HCT116 (cell line): ENCODE results near the gene POLR2A. TPM values are rescaled to one million over a fixed set of nuclear protein-coding genes. Genes with fewer than 3 reads are reported as not detected.

Experiments
- ATAC-seq: fragments of 200-7000 bp; cut with Tn5 transposase; 2 replicates; pipeline ENCODE4 v1.9.1; 2020; ENCODE audit warnings: mild to moderate bottlenecking, moderate library complexity
- BruUV-seq: library from RNA; stranded (reverse); fragments of 400-500 nt; replicated peaks from 2 replicates; lab custom pipeline; 2021; lab: Mats Ljungman, UMichigan
- CTCF ChIA-PET: fragments of 300-600 bp; sonication (Branson Sonifier 250); formaldehyde crosslinking; loops from one replicate; lab custom pipeline; 2021; ENCODE audit warnings: antibody characterized with exemption; lab: Charles Lee
- POLR2A ChIA-PET: fragments of 300-600, 350-600 bp; sonication (Branson Sonifier 250); formaldehyde crosslinking; loops from one replicate; lab custom pipeline; 2021; ENCODE audit warnings: antibody characterized with exemption; lab: Charles Lee
- RAD21 ChIA-PET, 2 experiments: fragments of 300-600 bp; sonication (Branson Sonifier 250); formaldehyde crosslinking; loops; one replicate each; lab custom pipeline; 2023; ENCODE audit warnings: low total read pairs in 2 of 2; ENCODE audit not compliant: uncharacterized antibody in 2 of 2, unreplicated experiment in 2 of 2, low non-redundant PET in 1 of 2; lab: Charles Lee
- DNase-seq: peaks from one replicate; pipeline ENCODE4 v3.0.0-alpha.2; 2010; ENCODE audit warnings: low read depth, low spot score
- H2AFZ ChIP-seq: fragments of 200-600 bp; shearing (Covaris generic), sonication (generic); 2 replicates; pipeline ENCODE4 v1.6.1; 2017; ENCODE audit warnings: low read depth, mixed run types, mixed read lengths, antibody characterized with exemption, low read length; ENCODE audit not compliant: poor library complexity, severe bottlenecking
- H3K27ac ChIP-seq: 2 replicates; pipeline ENCODE4 v1.5.1; 2012; ENCODE audit warnings: low read depth, low read length
- H3K27me3 ChIP-seq: fragments of 200-600 bp; sonication (generic); 2 replicates; pipeline ENCODE4 v1.6.1; 2016; ENCODE audit warnings: mixed run types, low read length, mixed read lengths; ENCODE audit not compliant: insufficient read depth
- H3K36me3 ChIP-seq, 2 experiments: fragments of 200-500 bp in 1 of 2; fragments of 200-600 bp in 1 of 2; sonication (Bioruptor generic) in 1 of 2; sonication (generic) in 1 of 2; 2 replicates each; pipeline versions ENCODE4 v1.5.1 to v1.6.1; 2014 to 2016; ENCODE audit warnings: low read length in 2 of 2, inconsistent platforms in 1 of 2, mixed read lengths in 1 of 2, mixed run types in 1 of 2; ENCODE audit not compliant: insufficient read depth in 2 of 2, control insufficient read depth in 1 of 2
- H3K4me1 ChIP-seq, 2 experiments: fragments of 200-600 bp in 1 of 2; sonication (generic) in 1 of 2; 2 replicates each; pipeline versions ENCODE4 v1.5.1 to v1.6.1; 2012 to 2017; ENCODE audit warnings: low read length in 2 of 2, inconsistent platforms in 1 of 2, mild to moderate bottlenecking in 1 of 2, mixed read lengths in 1 of 2, mixed run types in 1 of 2, moderate library complexity in 1 of 2; ENCODE audit not compliant: insufficient read depth in 2 of 2, control insufficient read depth in 1 of 2
- H3K4me2 ChIP-seq: fragments of 200-600 bp; sonication (generic); 2 replicates; pipeline ENCODE4 v1.6.1; 2017; ENCODE audit warnings: mixed run types, low read length, mixed read lengths
- H3K4me3 ChIP-seq, 2 experiments: fragments of 200-600 bp in 1 of 2; sonication (generic) in 1 of 2; replicated peaks in 1 of 2; 2 replicates each; pipeline ENCODE4 v1.5.1; 2011 to 2016; ENCODE audit warnings: low read length in 2 of 2, control low read depth in 1 of 2, low read depth in 1 of 2, mild to moderate bottlenecking in 1 of 2, mixed read lengths in 1 of 2, mixed run types in 1 of 2
- H3K79me2 ChIP-seq: fragments of 200-600 bp; sonication (generic); 2 replicates; pipeline ENCODE4 v1.6.1; 2017; ENCODE audit warnings: mild to moderate bottlenecking, mixed run types, low read length, moderate library complexity, mixed read lengths; ENCODE audit not compliant: insufficient read depth
- H3K9ac ChIP-seq: fragments of 200-600 bp; sonication (generic); 2 replicates; pipeline ENCODE4 v1.6.1; 2016; ENCODE audit warnings: low read length, mixed read lengths
- H3K9me2 ChIP-seq: fragments of 200-600 bp; sonication (generic), shearing (Covaris generic); 2 replicates; pipeline ENCODE4 v1.6.1; 2017; ENCODE audit warnings: mixed run types, mild to moderate bottlenecking, moderate library complexity; ENCODE audit not compliant: insufficient read depth
- H3K9me3 ChIP-seq, 2 experiments: fragments of 200-500 bp in 1 of 2; fragments of 200-600 bp in 1 of 2; sonication (Bioruptor generic) in 1 of 2; sonication (generic) in 1 of 2; 2 replicates each; pipeline ENCODE4 v1.6.1; 2014 to 2017; ENCODE audit warnings: low read length in 2 of 2, mixed read lengths in 2 of 2, inconsistent platforms in 1 of 2, low read depth in 1 of 2, mild to moderate bottlenecking in 1 of 2, mixed run types in 1 of 2, moderate library complexity in 1 of 2; ENCODE audit not compliant: control insufficient read depth in 1 of 2, insufficient read depth in 1 of 2
- H4K20me1 ChIP-seq: fragments of 200-600 bp; sonication (generic), shearing (Covaris generic); 2 replicates; pipeline ENCODE4 v1.6.1; 2017; ENCODE audit warnings: mixed run types, mild to moderate bottlenecking, moderate library complexity; ENCODE audit not compliant: insufficient read depth
- CBX3 ChIP-seq: IDR thresholded peaks from 2 replicates; pipeline ENCODE4 v1.6.1; 2012; ENCODE audit warnings: low read depth
- CEBPB ChIP-seq: IDR thresholded peaks from 2 replicates; pipeline ENCODE4 v1.6.1; 2012; ENCODE audit warnings: low read depth
- EGR1 ChIP-seq: IDR thresholded peaks from 2 replicates; pipeline ENCODE4 v1.6.1; 2012; ENCODE audit warnings: low read depth
- ELF1 ChIP-seq: IDR thresholded peaks from 2 replicates; pipeline ENCODE4 v1.6.1; 2012; ENCODE audit warnings: low read depth, borderline replicate concordance
- EZH2phosphoT487 ChIP-seq: fragments of 200-600 bp; IDR thresholded peaks from 2 replicates; pipeline ENCODE4 v1.6.1; 2018; ENCODE audit warnings: antibody characterized with exemption, borderline replicate concordance
- FOSL1 ChIP-seq: IDR thresholded peaks from 2 replicates; pipeline ENCODE4 v1.6.1; 2012; ENCODE audit warnings: low read depth
- JUND ChIP-seq: IDR thresholded peaks from 2 replicates; pipeline ENCODE4 v1.6.1; 2012
- SIN3A ChIP-seq: IDR thresholded peaks from 2 replicates; pipeline ENCODE4 v1.6.1; 2012; ENCODE audit warnings: low read depth
- SP1 ChIP-seq: IDR thresholded peaks from 2 replicates; pipeline ENCODE4 v1.6.1; 2012; ENCODE audit warnings: low read depth
- YY1 ChIP-seq: IDR thresholded peaks from 2 replicates; pipeline ENCODE4 v1.6.1; 2011; ENCODE audit warnings: low read length, low read depth, moderate library complexity, mild to moderate bottlenecking; ENCODE audit not compliant: insufficient replicate concordance; ENCODE audit errors: extremely low read depth
- ZFX ChIP-seq: fragments of 450-650 bp; IDR thresholded peaks from 2 replicates; pipeline ENCODE4 v1.6.1; 2017
- ZNF274 ChIP-seq: fragments of 200-500 bp; sonication (Bioruptor generic); IDR thresholded peaks from 2 replicates; pipeline ENCODE4 v1.6.1; 2014; ENCODE audit warnings: mild to moderate bottlenecking, low read depth, low read length, inconsistent platforms
- intact Hi-C: fragments of 100-400 bp; cut with micrococcal nuclease; formaldehyde crosslinking; loops from 2 replicates; pipeline ENCODE4 v1.10.0; 2022
- total RNA-seq: library from RNA; stranded (reverse); gene quantifications from one replicate; pipeline ENCODE4 v1.2.1, GENCODE V29; 2021; ENCODE audit not compliant: unreplicated experiment
- TF ChIP-seq, protein P1 (sequence below): IDR thresholded peaks from 2 replicates; pipeline ENCODE4 v1.6.1; 2012
- TF ChIP-seq, protein P2 (sequence below): IDR thresholded peaks from 2 replicates; pipeline ENCODE4 v1.6.1; 2012; ENCODE audit warnings: low read depth
- TF ChIP-seq, protein P3 (sequence below): IDR thresholded peaks from 2 replicates; pipeline ENCODE4 v1.6.1; 2011; ENCODE audit warnings: mild to moderate bottlenecking, low read length, moderate library complexity; ENCODE audit not compliant: insufficient replicate concordance; ENCODE audit errors: extremely low read depth

The POLR2A gene
- total RNA-seq, 1 experiment from 2014 or later, result 205 TPM

DNA sequence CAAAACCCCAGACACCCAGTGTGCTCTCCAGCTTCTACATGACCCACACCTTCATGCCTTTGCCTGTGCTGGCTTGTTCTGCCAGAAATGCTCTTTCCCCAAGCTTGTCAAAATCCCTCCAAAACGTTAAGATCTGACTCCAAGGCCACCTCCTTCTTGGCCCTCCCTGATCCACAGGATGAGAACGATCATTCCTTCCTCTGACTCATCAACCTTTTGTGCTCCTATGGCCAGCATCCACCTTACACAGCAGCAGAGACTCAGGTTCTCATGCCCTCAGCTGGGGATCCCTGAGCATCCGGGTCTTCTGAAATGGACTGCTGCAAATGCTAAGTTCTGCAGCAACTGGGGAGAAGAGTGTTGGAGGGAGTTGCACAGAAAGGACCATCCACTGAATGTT, 7.7 kb upstream of the POLR2A start (continued):
- TF ChIP-seq, protein P1, sequence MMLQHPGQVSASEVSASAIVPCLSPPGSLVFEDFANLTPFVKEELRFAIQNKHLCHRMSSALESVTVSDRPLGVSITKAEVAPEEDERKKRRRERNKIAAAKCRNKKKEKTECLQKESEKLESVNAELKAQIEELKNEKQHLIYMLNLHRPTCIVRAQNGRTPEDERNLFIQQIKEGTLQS, result no peak
- TF ChIP-seq JUND (no peak), ELF1 (no peak), ZNF274 (no peak), ZFX (no peak), CEBPB (no peak), FOSL1 (no peak), SIN3A (no peak), CBX3 (no peak)
- TF ChIP-seq, protein P2, sequence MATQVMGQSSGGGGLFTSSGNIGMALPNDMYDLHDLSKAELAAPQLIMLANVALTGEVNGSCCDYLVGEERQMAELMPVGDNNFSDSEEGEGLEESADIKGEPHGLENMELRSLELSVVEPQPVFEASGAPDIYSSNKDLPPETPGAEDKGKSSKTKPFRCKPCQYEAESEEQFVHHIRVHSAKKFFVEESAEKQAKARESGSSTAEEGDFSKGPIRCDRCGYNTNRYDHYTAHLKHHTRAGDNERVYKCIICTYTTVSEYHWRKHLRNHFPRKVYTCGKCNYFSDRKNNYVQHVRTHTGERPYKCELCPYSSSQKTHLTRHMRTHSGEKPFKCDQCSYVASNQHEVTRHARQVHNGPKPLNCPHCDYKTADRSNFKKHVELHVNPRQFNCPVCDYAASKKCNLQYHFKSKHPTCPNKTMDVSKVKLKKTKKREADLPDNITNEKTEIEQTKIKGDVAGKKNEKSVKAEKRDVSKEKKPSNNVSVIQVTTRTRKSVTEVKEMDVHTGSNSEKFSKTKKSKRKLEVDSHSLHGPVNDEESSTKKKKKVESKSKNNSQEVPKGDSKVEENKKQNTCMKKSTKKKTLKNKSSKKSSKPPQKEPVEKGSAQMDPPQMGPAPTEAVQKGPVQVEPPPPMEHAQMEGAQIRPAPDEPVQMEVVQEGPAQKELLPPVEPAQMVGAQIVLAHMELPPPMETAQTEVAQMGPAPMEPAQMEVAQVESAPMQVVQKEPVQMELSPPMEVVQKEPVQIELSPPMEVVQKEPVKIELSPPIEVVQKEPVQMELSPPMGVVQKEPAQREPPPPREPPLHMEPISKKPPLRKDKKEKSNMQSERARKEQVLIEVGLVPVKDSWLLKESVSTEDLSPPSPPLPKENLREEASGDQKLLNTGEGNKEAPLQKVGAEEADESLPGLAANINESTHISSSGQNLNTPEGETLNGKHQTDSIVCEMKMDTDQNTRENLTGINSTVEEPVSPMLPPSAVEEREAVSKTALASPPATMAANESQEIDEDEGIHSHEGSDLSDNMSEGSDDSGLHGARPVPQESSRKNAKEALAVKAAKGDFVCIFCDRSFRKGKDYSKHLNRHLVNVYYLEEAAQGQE, result no peak

DNA sequence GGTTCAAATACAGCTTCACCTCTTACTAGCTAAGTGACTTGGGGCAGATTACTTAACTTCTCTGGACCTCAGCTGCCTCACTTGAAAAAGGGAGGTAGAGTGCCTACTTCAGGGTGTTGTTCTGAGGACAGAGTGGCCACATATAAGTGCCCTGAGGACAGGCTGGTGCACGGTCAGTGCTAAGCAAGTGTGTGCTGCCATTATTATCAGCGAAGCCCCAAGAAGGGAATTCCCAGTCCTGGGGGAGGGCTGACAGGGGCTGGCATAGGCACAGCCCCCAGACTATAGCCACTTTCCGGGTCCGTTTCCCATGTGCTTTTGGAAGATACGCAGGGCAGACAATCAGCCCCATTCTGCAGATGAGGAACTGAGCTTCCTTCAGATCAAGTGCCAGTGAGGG, 7.2 kb upstream of the POLR2A start:
- ChIA-PET CTCF (interaction anchor here (1.8 kb wide), 1 partner anchor 40 kb away, joined by 7 read pairs; no protein-coding TSS in a partner anchor), RAD21 (no interaction called here), POLR2A (interaction anchor here (0.9 kb wide), 1 partner anchor 31 kb away, joined by 3 read pairs; no protein-coding TSS in a partner anchor)
- Histone ChIP-seq H2AFZ (no peak overlapping the region), H3K4me3 (no peak overlapping the region), H4K20me1 (no peaks in the 10 kb centered on the region), H3K4me2 (peak overlapping the region; percentile 100), H3K36me3 (no peaks in the 10 kb centered on the region), H3K9ac (peak overlapping the region; percentile 5; the same call in 1 of the 2 replicates), H3K9me3 (no peaks in the 10 kb centered on the region), H3K79me2 (peaks cover 36% of the 10 kb centered on the region), H3K4me1 (peaks cover 25 to 53% of the 10 kb centered on the region in 2 experiments)
- intact Hi-C loops, result no loop called here
- no peak for DNase-seq
- no peak for ATAC-seq
- TF ChIP-seq YY1 (no peak), ELF1 (no peak), EGR1 (no peak), SP1 (no peak), EZH2phosphoT487 (no peak), FOSL1 (no peak), SIN3A (no peak)
- TF ChIP-seq, protein P3, sequence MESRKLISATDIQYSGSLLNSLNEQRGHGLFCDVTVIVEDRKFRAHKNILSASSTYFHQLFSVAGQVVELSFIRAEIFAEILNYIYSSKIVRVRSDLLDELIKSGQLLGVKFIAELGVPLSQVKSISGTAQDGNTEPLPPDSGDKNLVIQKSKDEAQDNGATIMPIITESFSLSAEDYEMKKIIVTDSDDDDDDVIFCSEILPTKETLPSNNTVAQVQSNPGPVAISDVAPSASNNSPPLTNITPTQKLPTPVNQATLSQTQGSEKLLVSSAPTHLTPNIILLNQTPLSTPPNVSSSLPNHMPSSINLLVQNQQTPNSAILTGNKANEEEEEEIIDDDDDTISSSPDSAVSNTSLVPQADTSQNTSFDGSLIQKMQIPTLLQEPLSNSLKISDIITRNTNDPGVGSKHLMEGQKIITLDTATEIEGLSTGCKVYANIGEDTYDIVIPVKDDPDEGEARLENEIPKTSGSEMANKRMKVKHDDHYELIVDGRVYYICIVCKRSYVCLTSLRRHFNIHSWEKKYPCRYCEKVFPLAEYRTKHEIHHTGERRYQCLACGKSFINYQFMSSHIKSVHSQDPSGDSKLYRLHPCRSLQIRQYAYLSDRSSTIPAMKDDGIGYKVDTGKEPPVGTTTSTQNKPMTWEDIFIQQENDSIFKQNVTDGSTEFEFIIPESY, result no peak
- TF ChIP-seq, protein P1, result no peak
- TF ChIP-seq, all 23 proteins: peak for 0
- H3K27ac ChIP-seq, result peak overlapping the region; percentile 22; the same call in 1 of the 2 replicates
- no TSS peak for BruUV-seq
- no peaks in the 10 kb centered on the region for H3K9me2 ChIP-seq
- no peaks in the 10 kb centered on the region for H3K27me3 ChIP-seq
